GM12873 (cell line): ENCODE results near the gene ECHS1.

Experiments used
- TF ChIP-seq, protein P1 (sequence below): IDR thresholded peaks from 2 replicates; pipeline ENCODE4 v1.5.1; 2012; ENCODE audit warnings: low read depth, mild to moderate bottlenecking, moderate library complexity, low read length, control low read depth; ENCODE audit not compliant: insufficient read depth; ENCODE audit errors: missing control alignments

The ECHS1 gene

GRCh38 chr10:133338080-133339071, 34.8 kb downstream of the ECHS1 start:
- TF ChIP-seq, protein P1, sequence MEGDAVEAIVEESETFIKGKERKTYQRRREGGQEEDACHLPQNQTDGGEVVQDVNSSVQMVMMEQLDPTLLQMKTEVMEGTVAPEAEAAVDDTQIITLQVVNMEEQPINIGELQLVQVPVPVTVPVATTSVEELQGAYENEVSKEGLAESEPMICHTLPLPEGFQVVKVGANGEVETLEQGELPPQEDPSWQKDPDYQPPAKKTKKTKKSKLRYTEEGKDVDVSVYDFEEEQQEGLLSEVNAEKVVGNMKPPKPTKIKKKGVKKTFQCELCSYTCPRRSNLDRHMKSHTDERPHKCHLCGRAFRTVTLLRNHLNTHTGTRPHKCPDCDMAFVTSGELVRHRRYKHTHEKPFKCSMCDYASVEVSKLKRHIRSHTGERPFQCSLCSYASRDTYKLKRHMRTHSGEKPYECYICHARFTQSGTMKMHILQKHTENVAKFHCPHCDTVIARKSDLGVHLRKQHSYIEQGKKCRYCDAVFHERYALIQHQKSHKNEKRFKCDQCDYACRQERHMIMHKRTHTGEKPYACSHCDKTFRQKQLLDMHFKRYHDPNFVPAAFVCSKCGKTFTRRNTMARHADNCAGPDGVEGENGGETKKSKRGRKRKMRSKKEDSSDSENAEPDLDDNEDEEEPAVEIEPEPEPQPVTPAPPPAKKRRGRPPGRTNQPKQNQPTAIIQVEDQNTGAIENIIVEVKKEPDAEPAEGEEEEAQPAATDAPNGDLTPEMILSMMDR = no peak

DNA sequence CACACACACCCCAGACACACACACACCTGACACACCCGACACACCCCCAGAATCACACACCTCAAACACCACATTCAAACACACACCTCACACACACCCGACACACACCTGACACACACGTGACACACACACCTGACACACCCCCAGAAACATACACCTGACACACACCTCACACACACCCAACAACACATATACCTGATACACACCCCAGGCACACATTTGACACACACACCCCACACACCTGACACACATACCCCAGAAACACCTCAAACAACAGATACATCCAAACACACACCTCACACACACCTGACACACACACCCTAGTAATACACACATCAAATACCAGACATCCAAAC, 35.8 kb downstream of the ECHS1 start:
- TF ChIP-seq, protein P1 = no peak

GRCh38 chr10:133336577-133337369, 36.4 kb downstream of the ECHS1 start, which contains the start of gene CALY:
TSS of gene CALY (minus strand) at chr10:133336896. CDS start at chr10:133328989, 7,907 bp downstream.
- TF ChIP-seq, protein P1 = no peak

- TF ChIP-seq, protein P1 = no peak
These were observed 37.0 kb downstream of the ECHS1 start for GRCh38 chr10:133336118-133336576.

GRCh38 chr10:133335246-133336117, 37.7 kb downstream of the ECHS1 start:
- TF ChIP-seq, protein P1 = no peak

DNA sequence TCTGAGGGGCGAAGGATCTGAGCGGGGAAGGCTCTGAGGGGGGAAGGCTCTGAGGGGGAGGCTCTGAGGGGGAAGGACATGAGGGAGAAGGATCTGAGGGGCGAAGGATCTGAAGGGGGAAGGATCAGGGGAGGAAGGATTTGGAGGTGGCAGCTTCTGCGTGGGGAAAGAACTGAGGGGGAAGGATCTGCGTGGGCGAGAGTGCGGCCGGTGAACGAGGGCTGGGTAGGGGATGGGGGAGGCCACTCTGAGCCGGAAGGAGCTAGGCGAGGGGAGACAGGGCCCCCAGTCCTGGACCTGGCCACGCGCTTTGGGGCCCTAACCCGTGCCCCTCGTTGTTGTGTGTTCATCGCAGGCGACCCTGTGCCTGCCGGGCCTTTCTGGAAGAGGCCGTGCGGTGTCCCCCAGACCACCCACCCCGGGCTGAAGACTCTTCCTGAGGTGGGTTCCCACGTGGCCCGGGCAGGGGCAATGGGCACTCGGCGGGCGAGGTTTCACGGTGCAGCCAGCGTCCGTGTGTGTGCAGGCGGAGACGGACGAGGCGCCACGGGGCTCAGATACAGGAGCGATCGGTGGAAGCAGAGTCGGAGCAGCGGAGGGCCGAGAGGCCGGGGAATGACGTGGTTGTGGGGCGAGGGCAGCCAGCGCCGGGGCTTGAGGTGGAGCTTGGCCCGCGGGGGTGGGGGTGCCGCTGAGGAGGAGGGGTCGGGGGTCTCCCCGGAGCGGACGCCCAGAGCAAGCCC, 38.5 kb downstream of the ECHS1 start:
- TF ChIP-seq, protein P1 = no peak
